SU-DHL-6 (cell line): ENCODE data around the gene CTNNA2.

Source experiments
- H2AFZ ChIP-seq: fragments of 200-600 bp; sonication (generic); 2 replicates; pipeline ENCODE4 v1.6.1; 2014; ENCODE audit warnings: low read depth, mild to moderate bottlenecking, moderate library complexity, mixed read lengths, antibody characterized with exemption, low read length; ENCODE audit not compliant: severe bottlenecking
- H3F3A ChIP-seq: fragments of 200-600 bp; shearing (Covaris generic); 2 replicates; pipeline ENCODE4 v1.6.0; 2016; ENCODE audit warnings: antibody characterized with exemption, mild to moderate bottlenecking; ENCODE audit not compliant: insufficient read depth
- H3K27ac ChIP-seq: fragments of 200-600 bp; sonication (generic); 2 replicates; pipeline ENCODE4 v1.5.1; 2016; ENCODE audit warnings: low read depth, mild to moderate bottlenecking, low read length, moderate library complexity, mixed read lengths
- H3K27me3 ChIP-seq: fragments of 200-600 bp; sonication (generic), shearing (Covaris generic); 2 replicates; pipeline ENCODE4 v1.6.0; 2014; ENCODE audit warnings: mild to moderate bottlenecking, low read length
- H3K36me3 ChIP-seq: fragments of 200-600 bp; sonication (generic); 2 replicates; pipeline ENCODE4 v1.6.1; 2014; ENCODE audit warnings: mild to moderate bottlenecking, low read length, mixed read lengths
- H3K4me2 ChIP-seq: fragments of 300-600, 200-600 bp; shearing (Covaris generic), sonication (generic); 2 replicates; pipeline ENCODE4 v1.6.0; 2014; ENCODE audit warnings: low read length, low read depth, mild to moderate bottlenecking; ENCODE audit not compliant: poor library complexity, severe bottlenecking
- H3K4me3 ChIP-seq: fragments of 200-600 bp; sonication (generic); 2 replicates; pipeline ENCODE4 v1.5.1; 2014; ENCODE audit warnings: antibody characterized with exemption, low read length, mild to moderate bottlenecking, mixed read lengths; ENCODE audit not compliant: insufficient read depth, poor library complexity, severe bottlenecking
- H3K79me2 ChIP-seq: fragments of 200-600 bp; sonication (generic); 2 replicates; pipeline ENCODE4 v1.6.1; 2014; ENCODE audit warnings: mild to moderate bottlenecking, low read length, moderate library complexity; ENCODE audit not compliant: insufficient read depth
- H3K9ac ChIP-seq: fragments of 200-600 bp; sonication (generic); 2 replicates; pipeline ENCODE4 v1.7.0; 2014; ENCODE audit warnings: mild to moderate bottlenecking, low read length
- H3K9me2 ChIP-seq: fragments of 200-600 bp; sonication (generic); replicated peaks from 2 replicates; pipeline ENCODE4 v1.6.1; 2014; ENCODE audit warnings: low read length; ENCODE audit not compliant: insufficient read depth
- H3K9me3 ChIP-seq: fragments of 200-600 bp; sonication (generic); 2 replicates; pipeline ENCODE4 v1.6.1; 2014; ENCODE audit warnings: low read length, mixed read lengths; ENCODE audit not compliant: insufficient read depth
- H4K20me1 ChIP-seq: fragments of 200-600 bp; sonication (generic); 2 replicates; pipeline ENCODE4 v1.6.1; 2014; ENCODE audit warnings: low read depth, mild to moderate bottlenecking, antibody characterized with exemption, low read length, moderate library complexity, mixed read lengths
- EZH2phosphoT487 ChIP-seq: fragments of 200-600 bp; sonication (generic), shearing (Covaris generic); conservative IDR thresholded peaks from 2 replicates; pipeline ENCODE4 v1.6.1; 2018; ENCODE audit warnings: mild to moderate bottlenecking, antibody characterized with exemption, low read length, moderate library complexity, mixed read lengths
- TF ChIP-seq, protein P1 (sequence below): fragments of 200-600 bp; sonication (generic); IDR thresholded peaks from one replicate; pipeline ENCODE4 v1.5.1; 2017; ENCODE audit warnings: antibody characterized with exemption, mild to moderate bottlenecking, low read length, moderate library complexity; ENCODE audit not compliant: insufficient read depth, poor library complexity, severe bottlenecking

CTNNA2 gene

DNA sequence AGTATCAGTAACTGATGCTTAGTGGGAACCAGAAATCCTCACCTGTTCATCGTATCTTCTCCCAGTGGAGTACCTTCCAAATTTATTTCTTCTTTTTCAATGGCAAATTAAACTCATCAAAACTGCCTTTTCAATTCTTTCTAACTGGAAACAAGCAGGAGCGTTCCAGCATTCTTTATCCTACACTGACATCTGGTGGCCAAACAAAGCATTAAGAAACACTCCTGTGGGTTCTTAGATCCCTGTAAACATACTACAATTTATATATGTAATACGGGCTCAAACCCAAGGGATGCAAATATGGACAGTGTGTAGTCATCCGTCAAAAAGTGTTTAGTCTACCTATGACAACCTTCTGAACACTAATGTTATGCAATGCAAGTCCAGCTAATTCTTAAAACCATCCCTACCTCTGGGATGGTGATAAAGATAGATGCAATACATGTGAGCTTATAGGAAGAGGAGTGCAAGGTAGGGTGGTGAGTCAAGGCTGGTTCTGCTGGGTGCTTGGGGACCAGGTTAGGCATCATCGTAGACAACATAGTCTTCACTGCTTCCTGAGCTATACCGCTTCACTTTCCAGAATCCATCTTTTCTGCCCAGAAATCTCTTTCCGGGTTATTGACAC is 375.0 kb downstream of the CTNNA2 start:
- Histone ChIP-seq H3K4me2 (no peak overlapping the region), H4K20me1 (no peaks in the 10 kb centered on the region), H3K27ac (no peak overlapping the region), H3F3A (no peaks in the 10 kb centered on the region), H3K36me3 (no peaks in the 10 kb centered on the region), H3K79me2 (no peaks in the 10 kb centered on the region), H3K9me2 (no peaks in the 10 kb centered on the region), H3K9ac (no peak overlapping the region), H2AFZ (no peak overlapping the region), H3K27me3 (no peaks in the 10 kb centered on the region), H3K4me3 (no peak overlapping the region), H3K9me3 (no peaks in the 10 kb centered on the region)
- TF ChIP-seq, protein P1, sequence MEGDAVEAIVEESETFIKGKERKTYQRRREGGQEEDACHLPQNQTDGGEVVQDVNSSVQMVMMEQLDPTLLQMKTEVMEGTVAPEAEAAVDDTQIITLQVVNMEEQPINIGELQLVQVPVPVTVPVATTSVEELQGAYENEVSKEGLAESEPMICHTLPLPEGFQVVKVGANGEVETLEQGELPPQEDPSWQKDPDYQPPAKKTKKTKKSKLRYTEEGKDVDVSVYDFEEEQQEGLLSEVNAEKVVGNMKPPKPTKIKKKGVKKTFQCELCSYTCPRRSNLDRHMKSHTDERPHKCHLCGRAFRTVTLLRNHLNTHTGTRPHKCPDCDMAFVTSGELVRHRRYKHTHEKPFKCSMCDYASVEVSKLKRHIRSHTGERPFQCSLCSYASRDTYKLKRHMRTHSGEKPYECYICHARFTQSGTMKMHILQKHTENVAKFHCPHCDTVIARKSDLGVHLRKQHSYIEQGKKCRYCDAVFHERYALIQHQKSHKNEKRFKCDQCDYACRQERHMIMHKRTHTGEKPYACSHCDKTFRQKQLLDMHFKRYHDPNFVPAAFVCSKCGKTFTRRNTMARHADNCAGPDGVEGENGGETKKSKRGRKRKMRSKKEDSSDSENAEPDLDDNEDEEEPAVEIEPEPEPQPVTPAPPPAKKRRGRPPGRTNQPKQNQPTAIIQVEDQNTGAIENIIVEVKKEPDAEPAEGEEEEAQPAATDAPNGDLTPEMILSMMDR = peak; percentile 53
- no peak for TF ChIP-seq EZH2phosphoT487

DNA sequence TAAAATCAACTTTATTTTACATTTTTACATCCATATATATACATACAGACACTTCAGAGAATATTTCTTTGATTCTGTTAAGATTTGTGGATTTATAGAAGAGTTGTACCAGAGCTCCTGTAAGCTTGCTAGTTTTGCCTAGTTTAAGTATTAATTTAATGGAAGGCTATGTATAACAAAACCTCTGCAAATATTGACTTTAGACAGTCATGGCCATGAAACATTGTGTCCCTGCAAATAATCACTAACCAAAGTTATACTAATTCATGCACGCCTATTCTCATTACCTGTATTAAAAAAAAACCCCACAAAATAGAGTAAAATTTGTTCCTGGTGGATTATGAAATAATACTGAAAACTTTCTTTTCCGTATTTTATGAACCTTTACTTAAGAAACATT is 379.3 kb downstream of the CTNNA2 start:
- H3K4me3 ChIP-seq = no peak overlapping the region
- H2AFZ ChIP-seq = no peak overlapping the region
- no peak for TF ChIP-seq EZH2phosphoT487
- TF ChIP-seq, protein P1 = no peak
- no peak overlapping the region for H3K4me2 ChIP-seq
- H3K27me3 ChIP-seq = no peaks in the 10 kb centered on the region
- H3K27ac ChIP-seq = no peak overlapping the region
- no peak overlapping the region for H3K9ac ChIP-seq
- H3K9me2 ChIP-seq = no peaks in the 10 kb centered on the region
- no peaks in the 10 kb centered on the region for H3K36me3 ChIP-seq
- no peaks in the 10 kb centered on the region for H3F3A ChIP-seq
- H4K20me1 ChIP-seq = no peaks in the 10 kb centered on the region
- H3K9me3 ChIP-seq = no peaks in the 10 kb centered on the region
- no peaks in the 10 kb centered on the region for H3K79me2 ChIP-seq

DNA sequence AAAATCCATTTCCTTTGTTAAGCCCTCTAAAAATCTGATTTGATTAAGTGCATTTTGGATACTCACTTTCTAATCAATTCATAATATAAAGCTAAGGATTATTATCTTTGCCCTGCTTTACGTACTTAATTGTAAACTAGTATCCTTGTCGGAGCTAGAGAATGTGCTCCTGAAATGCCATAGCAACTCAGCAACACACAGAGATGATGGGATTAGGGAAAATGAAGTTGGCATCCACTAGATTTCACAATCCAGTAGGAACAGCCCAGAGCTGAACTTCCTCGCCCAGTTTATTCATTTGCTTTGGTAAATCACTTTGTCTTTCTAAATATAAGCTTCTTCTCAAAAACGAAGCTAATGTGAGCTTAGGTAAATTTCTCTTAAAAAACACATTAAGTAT is 386.3 kb downstream of the CTNNA2 start:
- no peaks in the 10 kb centered on the region for H3K79me2 ChIP-seq

More for the DNA sequence above, 386.3 kb downstream of the CTNNA2 start:
- Histone ChIP-seq H3K9me2 (no peaks in the 10 kb centered on the region), H3K4me2 (no peak overlapping the region), H3K27ac (no peak overlapping the region), H2AFZ (no peak overlapping the region), H3F3A (no peaks in the 10 kb centered on the region), H3K9ac (no peak overlapping the region), H3K27me3 (no peaks in the 10 kb centered on the region), H3K9me3 (no peaks in the 10 kb centered on the region), H3K36me3 (no peaks in the 10 kb centered on the region), H3K4me3 (no peak overlapping the region), H4K20me1 (no peaks in the 10 kb centered on the region)
- TF ChIP-seq EZH2phosphoT487 = no peak
- TF ChIP-seq, protein P1 = no peak
